Measurements from ENCODE around the gene CACNA1I. TPM values are rescaled to one million over a fixed set of nuclear protein-coding genes. Genes with fewer than 3 reads are reported as not detected.

The CACNA1I gene
- total RNA-seq, 4 donors from 2014 or later: 0.16 to 0.57 (median 0.20) TPM

DNA sequence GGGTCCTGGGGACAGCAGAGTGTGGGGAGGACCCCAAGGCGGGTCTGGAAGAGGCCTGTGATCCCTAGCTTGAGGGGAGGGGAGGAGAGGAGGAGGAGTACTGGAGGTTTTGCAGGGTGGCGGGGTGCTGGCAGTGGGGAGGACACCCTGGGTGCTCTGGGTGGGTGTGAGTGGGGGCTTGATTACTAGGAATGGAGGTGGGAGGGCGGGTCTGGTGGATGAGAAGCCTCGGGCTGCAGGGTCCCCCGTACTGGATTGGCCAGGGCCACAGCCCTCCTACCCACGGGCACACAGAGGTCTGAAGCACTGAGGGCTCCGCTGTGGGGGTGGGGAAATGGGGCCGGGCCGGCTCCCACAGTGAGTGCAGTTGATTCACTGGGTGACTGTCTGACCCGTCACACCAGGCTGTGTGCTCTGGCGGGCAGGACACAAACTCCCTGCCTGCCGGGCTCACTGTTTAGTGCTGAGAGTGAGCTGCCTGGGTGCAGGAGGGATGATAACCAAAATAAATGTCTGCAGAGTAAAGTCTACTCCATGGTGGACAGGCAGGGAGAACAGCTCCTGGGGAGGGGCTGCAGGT, 114.2 kb downstream of the CACNA1I start:
- TF ChIP-seq, protein P1, sequence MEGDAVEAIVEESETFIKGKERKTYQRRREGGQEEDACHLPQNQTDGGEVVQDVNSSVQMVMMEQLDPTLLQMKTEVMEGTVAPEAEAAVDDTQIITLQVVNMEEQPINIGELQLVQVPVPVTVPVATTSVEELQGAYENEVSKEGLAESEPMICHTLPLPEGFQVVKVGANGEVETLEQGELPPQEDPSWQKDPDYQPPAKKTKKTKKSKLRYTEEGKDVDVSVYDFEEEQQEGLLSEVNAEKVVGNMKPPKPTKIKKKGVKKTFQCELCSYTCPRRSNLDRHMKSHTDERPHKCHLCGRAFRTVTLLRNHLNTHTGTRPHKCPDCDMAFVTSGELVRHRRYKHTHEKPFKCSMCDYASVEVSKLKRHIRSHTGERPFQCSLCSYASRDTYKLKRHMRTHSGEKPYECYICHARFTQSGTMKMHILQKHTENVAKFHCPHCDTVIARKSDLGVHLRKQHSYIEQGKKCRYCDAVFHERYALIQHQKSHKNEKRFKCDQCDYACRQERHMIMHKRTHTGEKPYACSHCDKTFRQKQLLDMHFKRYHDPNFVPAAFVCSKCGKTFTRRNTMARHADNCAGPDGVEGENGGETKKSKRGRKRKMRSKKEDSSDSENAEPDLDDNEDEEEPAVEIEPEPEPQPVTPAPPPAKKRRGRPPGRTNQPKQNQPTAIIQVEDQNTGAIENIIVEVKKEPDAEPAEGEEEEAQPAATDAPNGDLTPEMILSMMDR (IDR thresholded peaks at IDR 0.05; ENCODE audit: low read depth): no peak

DNA sequence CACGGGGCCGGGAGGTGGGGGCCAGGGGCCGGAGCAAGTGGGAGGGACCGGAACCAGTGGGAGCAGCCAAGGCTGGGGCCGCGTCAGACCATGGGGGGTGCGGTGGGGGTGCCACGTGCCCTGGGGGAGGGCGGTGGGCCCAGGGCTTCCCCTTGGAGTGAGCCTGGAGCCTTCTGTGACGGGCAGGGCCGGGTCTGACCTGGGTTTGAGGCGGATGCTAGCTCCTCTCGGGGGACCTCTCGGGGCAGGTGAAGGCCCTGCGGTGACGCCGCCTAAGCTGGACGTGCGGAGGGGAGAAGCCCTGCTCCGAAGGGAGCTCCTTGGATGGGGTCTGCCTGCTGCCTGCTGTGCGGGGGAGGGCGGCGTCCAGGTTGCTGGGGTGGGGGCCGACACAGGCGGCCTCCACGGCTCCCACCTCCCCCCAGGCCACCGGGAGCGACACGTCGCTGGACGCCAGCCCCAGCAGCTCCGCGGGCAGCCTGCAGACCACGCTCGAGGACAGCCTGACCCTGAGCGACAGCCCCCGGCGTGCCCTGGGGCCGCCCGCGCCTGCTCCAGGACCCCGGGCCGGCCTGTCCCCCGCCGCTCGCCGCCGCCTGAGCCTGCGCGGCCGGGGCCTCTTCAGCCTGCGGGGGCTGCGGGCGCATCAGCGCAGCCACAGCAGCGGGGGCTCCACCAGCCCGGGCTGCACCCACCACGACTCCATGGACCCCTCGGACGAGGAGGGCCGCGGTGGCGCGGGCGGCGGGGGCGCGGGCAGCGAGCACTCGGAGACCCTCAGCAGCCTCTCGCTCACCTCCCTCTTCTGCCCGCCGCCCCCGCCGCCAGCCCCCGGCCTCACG, 115.0 kb downstream of the CACNA1I start:
- TF ChIP-seq, protein P1 (IDR thresholded peaks at IDR 0.05; ENCODE audit: low read depth): no peak

DNA sequence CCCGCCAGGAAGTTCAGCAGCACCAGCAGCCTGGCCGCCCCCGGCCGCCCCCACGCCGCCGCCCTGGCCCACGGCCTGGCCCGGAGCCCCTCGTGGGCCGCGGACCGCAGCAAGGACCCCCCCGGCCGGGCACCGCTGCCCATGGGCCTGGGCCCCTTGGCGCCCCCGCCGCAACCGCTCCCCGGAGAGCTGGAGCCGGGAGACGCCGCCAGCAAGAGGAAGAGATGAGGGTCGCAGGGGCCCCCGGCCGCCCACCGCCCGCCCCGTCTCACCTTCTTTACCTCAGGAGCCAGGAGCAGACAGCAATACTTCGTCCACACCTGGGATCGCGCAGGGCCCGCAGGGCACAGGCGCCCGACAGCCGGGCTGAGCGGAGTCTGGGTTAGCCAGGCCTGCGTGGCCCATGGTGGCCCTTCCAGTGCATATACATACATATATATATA, 115.6 kb downstream of the CACNA1I start:
- TF ChIP-seq, protein P1 (IDR thresholded peaks at IDR 0.05; ENCODE audit: low read depth): no peak

DNA sequence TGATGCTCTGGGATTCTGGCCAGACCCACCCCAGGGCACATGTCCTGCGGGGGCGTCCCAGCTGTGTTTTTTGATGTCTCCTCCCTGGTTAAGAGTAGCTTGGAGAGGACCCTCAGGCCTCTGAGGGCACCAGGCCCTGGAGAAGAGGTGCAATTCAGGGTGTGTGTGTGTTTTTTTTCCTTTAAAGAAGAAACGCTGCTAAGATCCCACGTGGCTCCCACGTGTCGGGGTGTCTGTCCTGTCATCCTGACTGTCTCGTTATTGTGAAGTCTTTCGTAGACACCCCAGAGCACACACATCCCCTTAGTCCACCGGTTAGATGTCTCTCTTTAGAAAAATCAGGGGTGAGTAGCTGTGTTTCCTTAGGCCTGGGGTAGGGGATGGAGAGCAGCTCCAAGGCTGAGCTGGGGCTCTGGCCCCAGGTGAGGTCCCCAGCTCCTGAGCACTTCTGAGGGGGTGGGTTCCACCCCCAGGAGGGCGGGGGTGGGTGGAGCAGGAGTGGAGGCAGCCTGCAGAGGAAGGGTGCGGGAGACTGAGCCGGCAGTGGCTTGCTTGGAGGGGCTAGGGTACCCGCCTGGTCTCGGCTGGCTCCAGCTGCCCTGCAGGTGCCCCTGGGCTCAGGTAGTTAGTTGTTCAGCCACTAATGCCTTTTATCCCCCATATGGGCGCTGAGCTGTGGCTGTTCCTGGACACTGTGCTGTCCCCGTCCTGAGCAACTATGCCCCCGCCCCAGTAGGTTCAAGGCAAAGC, 116.4 kb downstream of the CACNA1I start:
- TF ChIP-seq, protein P1 (IDR thresholded peaks at IDR 0.05; ENCODE audit: low read depth): no peak

DNA sequence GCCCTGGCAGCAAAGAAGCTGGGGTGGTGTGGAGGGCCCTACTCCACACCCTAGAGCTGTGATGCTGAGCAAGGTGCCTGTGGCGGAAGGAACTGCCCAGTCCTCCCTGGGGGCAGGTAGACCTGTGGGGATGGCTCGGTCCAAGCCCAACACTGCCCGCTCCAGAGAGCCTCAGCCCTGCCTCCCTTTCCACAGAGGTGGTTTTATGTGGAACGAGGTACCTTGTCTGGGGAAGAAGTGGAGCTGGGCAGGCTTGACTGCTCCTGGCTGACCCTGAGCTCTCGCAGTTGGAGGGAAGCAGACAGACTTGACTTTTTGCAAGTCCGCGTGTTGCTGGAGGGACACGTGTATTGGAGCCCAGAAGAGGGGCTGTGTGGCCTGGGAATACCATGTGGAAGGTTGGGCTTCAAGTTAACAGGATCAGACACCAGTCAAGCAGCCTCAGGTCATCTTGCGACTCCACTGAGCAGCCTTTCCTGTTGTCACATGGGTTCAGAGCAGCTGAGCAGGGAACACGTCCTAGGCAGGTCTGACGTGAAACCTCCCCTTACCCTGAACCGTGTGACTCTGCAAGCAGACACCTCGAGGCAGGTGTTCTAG, 117.7 kb downstream of the CACNA1I start:
- TF ChIP-seq, protein P1 (IDR thresholded peaks at IDR 0.05; ENCODE audit: low read depth): no peak

DNA sequence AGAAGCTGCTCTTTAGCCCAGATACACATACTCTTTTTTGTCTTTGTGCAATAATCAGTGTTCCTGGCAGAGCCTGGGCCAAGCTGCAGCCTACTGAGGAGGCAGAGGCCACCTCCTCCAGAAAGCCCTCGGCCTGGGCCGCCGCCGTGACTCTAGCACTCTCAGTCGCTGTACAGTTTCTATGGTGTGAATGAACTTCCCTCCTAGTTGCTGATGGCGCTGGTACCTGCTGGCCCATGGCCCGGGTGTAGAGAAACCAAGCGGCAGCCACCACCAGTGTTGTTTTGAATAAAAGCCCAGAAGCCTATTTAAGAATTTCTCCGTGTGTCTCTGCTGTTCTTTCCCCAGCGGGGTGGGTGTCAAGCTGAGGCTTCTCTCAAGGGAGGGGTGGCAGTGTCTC, 118.9 kb downstream of the CACNA1I start:
- TF ChIP-seq, protein P1 (IDR thresholded peaks at IDR 0.05; ENCODE audit: low read depth): no peak
